ENCODE measurements around the gene IL25. TPM values are rescaled to one million over a fixed set of nuclear protein-coding genes. Genes with fewer than 3 reads are reported as not detected.

Gene IL25
- total RNA-seq, 1 donor from 2014 or later: not detected

GRCh38 chr14:23373041-23373440 lies 432 bp downstream of the IL25 start:
- no peaks in the 10 kb centered on the region for H3K36me3 ChIP-seq (ENCODE audit: control insufficient read depth in 3 of 3, insufficient read depth in 3 of 3, low read length in 3 of 3)
- no peak overlapping the region for H3K9ac ChIP-seq (ENCODE audit: low read depth in 1 of 3, low read length in 3 of 3)
- H3K27me3 ChIP-seq (ENCODE audit: control insufficient read depth in 3 of 3, insufficient read depth in 3 of 3, low read length in 3 of 3): peaks cover 0 to 6% (median 2%) of the 10 kb centered on the region in 3 donors
- H3K9me3 ChIP-seq (ENCODE audit: control insufficient read depth in 3 of 3, low read length in 3 of 3): no peaks in the 10 kb centered on the region
- no peak overlapping the region for H3K4me3 ChIP-seq (ENCODE audit: low read length in 3 of 3)
- no peaks in the 10 kb centered on the region for H3K4me1 ChIP-seq (ENCODE audit: control insufficient read depth in 3 of 3, insufficient read depth in 3 of 3, low read length in 3 of 3)
- no peak overlapping the region for H3K27ac ChIP-seq (ENCODE audit: low read depth, low read length)

GRCh38 chr14:23375527-23376251 lies 3.1 kb downstream of the IL25 start:
- peaks cover 0 to 5% (median 0%) of the 10 kb centered on the region in 3 donors for H3K36me3 ChIP-seq (ENCODE audit: control insufficient read depth in 3 of 3, insufficient read depth in 3 of 3, low read length in 3 of 3)
- H3K4me1 ChIP-seq (ENCODE audit: control insufficient read depth in 3 of 3, insufficient read depth in 3 of 3, low read length in 3 of 3): no peaks in the 10 kb centered on the region
- H3K4me3 ChIP-seq (ENCODE audit: low read length in 3 of 3): no peak overlapping the region
- peaks cover 0 to 13% (median 0%) of the 10 kb centered on the region in 3 donors for H3K27me3 ChIP-seq (ENCODE audit: control insufficient read depth in 3 of 3, insufficient read depth in 3 of 3, low read length in 3 of 3)
- no peaks in the 10 kb centered on the region for H3K9me3 ChIP-seq (ENCODE audit: control insufficient read depth in 3 of 3, low read length in 3 of 3)
- H3K27ac ChIP-seq (ENCODE audit: low read depth, low read length): no peak overlapping the region
- no peak overlapping the region for H3K9ac ChIP-seq (ENCODE audit: low read depth in 1 of 3, low read length in 3 of 3)

- H3K27ac ChIP-seq (ENCODE audit: low read depth, low read length): no peak within 1 kb of the TSS
These were observed 4.0 kb downstream of the IL25 start, which contains the start of gene CMTM5 for GRCh38 chr14:23376482-23377197. Gene CMTM5 (plus strand): TSS chr14:23377046. CDS start chr14:23377252, 206 bp downstream.

GRCh38 chr14:23377198-23377550 lies 4.6 kb downstream of the IL25 start:
- Histone ChIP-seq H3K4me3 (ENCODE audit: low read length in 3 of 3) (no peak overlapping the region), H3K9me3 (ENCODE audit: control insufficient read depth in 3 of 3, low read length in 3 of 3) (no peaks in the 10 kb centered on the region), H3K27ac (ENCODE audit: low read depth, low read length) (no peak overlapping the region), H3K9ac (ENCODE audit: low read depth in 1 of 3, low read length in 3 of 3) (peak overlapping the region in 1 of 3 donors; percentile 21), H3K4me1 (ENCODE audit: control insufficient read depth in 3 of 3, insufficient read depth in 3 of 3, low read length in 3 of 3) (no peaks in the 10 kb centered on the region), H3K36me3 (ENCODE audit: control insufficient read depth in 3 of 3, insufficient read depth in 3 of 3, low read length in 3 of 3) (peaks cover under 1 to 19% (median 3%) of the 10 kb centered on the region in 3 donors), H3K27me3 (ENCODE audit: control insufficient read depth in 3 of 3, insufficient read depth in 3 of 3, low read length in 3 of 3) (peaks cover 0 to 9% (median 0%) of the 10 kb centered on the region in 3 donors)

More at GRCh38 chr14:23376482-23377197, 4.0 kb downstream of the IL25 start, which contains the start of gene CMTM5:
- Histone ChIP-seq H3K4me1 (ENCODE audit: control insufficient read depth in 3 of 3, insufficient read depth in 3 of 3, low read length in 3 of 3) (no peaks in the 10 kb centered on the region), H3K9me3 (ENCODE audit: control insufficient read depth in 3 of 3, low read length in 3 of 3) (no peaks in the 10 kb centered on the region), H3K36me3 (ENCODE audit: control insufficient read depth in 3 of 3, insufficient read depth in 3 of 3, low read length in 3 of 3) (peaks cover 0 to 14% (median 3%) of the 10 kb centered on the region in 3 donors), H3K27me3 (ENCODE audit: control insufficient read depth in 3 of 3, insufficient read depth in 3 of 3, low read length in 3 of 3) (peaks cover 0 to 9% (median 0%) of the 10 kb centered on the region in 3 donors), H3K9ac (ENCODE audit: low read depth in 1 of 3, low read length in 3 of 3) (peak within 1 kb of the TSS in 1 of 3 donors; percentile 21), H3K4me3 (ENCODE audit: low read length in 3 of 3) (peak within 1 kb of the TSS in 1 of 3 donors; percentile 45)

- peaks cover 3 to 26% (median 8%) of the 10 kb centered on the region in 3 donors for H3K36me3 ChIP-seq (ENCODE audit: control insufficient read depth in 3 of 3, insufficient read depth in 3 of 3, low read length in 3 of 3)
- H3K27ac ChIP-seq (ENCODE audit: low read depth, low read length): no peak overlapping the region
- H3K4me3 ChIP-seq (ENCODE audit: low read length in 3 of 3): no peak overlapping the region
- peaks cover 0 to 9% (median 0%) of the 10 kb centered on the region in 3 donors for H3K27me3 ChIP-seq (ENCODE audit: control insufficient read depth in 3 of 3, insufficient read depth in 3 of 3, low read length in 3 of 3)
- peak overlapping the region in 1 of 3 donors; percentile 21 for H3K9ac ChIP-seq (ENCODE audit: low read depth in 1 of 3, low read length in 3 of 3)
- no peaks in the 10 kb centered on the region for H3K9me3 ChIP-seq (ENCODE audit: control insufficient read depth in 3 of 3, low read length in 3 of 3)
- H3K4me1 ChIP-seq (ENCODE audit: control insufficient read depth in 3 of 3, insufficient read depth in 3 of 3, low read length in 3 of 3): no peaks in the 10 kb centered on the region
These were observed 5.3 kb downstream of the IL25 start for GRCh38 chr14:23377573-23378563.

- peaks cover 0 to 9% (median 0%) of the 10 kb centered on the region in 3 donors for H3K27me3 ChIP-seq (ENCODE audit: control insufficient read depth in 3 of 3, insufficient read depth in 3 of 3, low read length in 3 of 3)
- no peaks in the 10 kb centered on the region for H3K4me1 ChIP-seq (ENCODE audit: control insufficient read depth in 3 of 3, insufficient read depth in 3 of 3, low read length in 3 of 3)
- no peak overlapping the region for H3K4me3 ChIP-seq (ENCODE audit: low read length in 3 of 3)
- no peak overlapping the region for H3K27ac ChIP-seq (ENCODE audit: low read depth, low read length)
- no peaks in the 10 kb centered on the region for H3K9me3 ChIP-seq (ENCODE audit: control insufficient read depth in 3 of 3, low read length in 3 of 3)
- peaks cover 3 to 34% (median 11%) of the 10 kb centered on the region in 3 donors for H3K36me3 ChIP-seq (ENCODE audit: control insufficient read depth in 3 of 3, insufficient read depth in 3 of 3, low read length in 3 of 3)
- H3K9ac ChIP-seq (ENCODE audit: low read depth in 1 of 3, low read length in 3 of 3): no peak overlapping the region
These were observed 6.1 kb downstream of the IL25 start for GRCh38 chr14:23378612-23379220.

GRCh38 chr14:23379366-23380196 lies 7.0 kb downstream of the IL25 start:
- Histone ChIP-seq H3K4me1 (ENCODE audit: control insufficient read depth in 3 of 3, insufficient read depth in 3 of 3, low read length in 3 of 3) (no peaks in the 10 kb centered on the region), H3K27me3 (ENCODE audit: control insufficient read depth in 3 of 3, insufficient read depth in 3 of 3, low read length in 3 of 3) (peaks cover 0 to 9% (median 0%) of the 10 kb centered on the region in 3 donors), H3K27ac (ENCODE audit: low read depth, low read length) (no peak overlapping the region), H3K36me3 (ENCODE audit: control insufficient read depth in 3 of 3, insufficient read depth in 3 of 3, low read length in 3 of 3) (peaks cover 3 to 40% (median 12%) of the 10 kb centered on the region in 3 donors), H3K9ac (ENCODE audit: low read depth in 1 of 3, low read length in 3 of 3) (no peak overlapping the region), H3K9me3 (ENCODE audit: control insufficient read depth in 3 of 3, low read length in 3 of 3) (no peaks in the 10 kb centered on the region), H3K4me3 (ENCODE audit: low read length in 3 of 3) (no peak overlapping the region)

- no peak overlapping the region for H3K27ac ChIP-seq (ENCODE audit: low read depth, low read length)
These were observed 7.7 kb downstream of the IL25 start for GRCh38 chr14:23380197-23380914.

More at GRCh38 chr14:23380197-23380914, 7.7 kb downstream of the IL25 start:
- no peak overlapping the region for H3K9ac ChIP-seq (ENCODE audit: low read depth in 1 of 3, low read length in 3 of 3)
- H3K27me3 ChIP-seq (ENCODE audit: control insufficient read depth in 3 of 3, insufficient read depth in 3 of 3, low read length in 3 of 3): peaks cover 0 to 9% (median 0%) of the 10 kb centered on the region in 3 donors
- H3K9me3 ChIP-seq (ENCODE audit: control insufficient read depth in 3 of 3, low read length in 3 of 3): no peaks in the 10 kb centered on the region
- no peak overlapping the region for H3K4me3 ChIP-seq (ENCODE audit: low read length in 3 of 3)
- H3K36me3 ChIP-seq (ENCODE audit: control insufficient read depth in 3 of 3, insufficient read depth in 3 of 3, low read length in 3 of 3): peaks cover 3 to 48% (median 18%) of the 10 kb centered on the region in 3 donors
- no peaks in the 10 kb centered on the region for H3K4me1 ChIP-seq (ENCODE audit: control insufficient read depth in 3 of 3, insufficient read depth in 3 of 3, low read length in 3 of 3)
